Gastrocnemius medialis (tissue), 4 donors: ENCODE measurements around the gene CNTN4.

Experiments used
- CTCF ChIP-seq, 5 experiments: fragments of 450-650 bp in 3 of 5; fragments of 200-600 bp in 2 of 5; sonication (generic) in 2 of 5; IDR thresholded peaks in 4 of 5; conservative IDR thresholded peaks in 1 of 5; 1 replicate in 4 of 5; 2 replicates in 1 of 5; pipeline ENCODE4 v1.5.1; 2016 to 2019; ENCODE audit warnings: antibody characterized with exemption in 5 of 5, mild to moderate bottlenecking in 3 of 5, moderate library complexity in 3 of 5
- POLR2A ChIP-seq, 2 donors: fragments of 450-650 bp; IDR thresholded peaks; one replicate each; pipeline ENCODE4 v1.6.1; 2017; ENCODE audit warnings: antibody characterized with exemption in 2 of 2, mild to moderate bottlenecking in 2 of 2, moderate library complexity in 2 of 2

- TF ChIP-seq CTCF (IDR thresholded peaks at IDR 0.05 in 4 of 5, conservative IDR thresholded peaks at IDR 0.05 in 1 of 5): no peak
- no peak for TF ChIP-seq POLR2A (IDR thresholded peaks at IDR 0.05)
These were observed 152.1 kb downstream of the CNTN4 start for GRCh38 chr3:2250783-2251182.
